GM15510 (cell line): ENCODE results near the gene DNAJC17.

ENCODE experiments used
- POLR2A ChIP-seq: IDR thresholded peaks from 3 replicates; pipeline ENCODE4 v1.6.1; 2011; ENCODE audit warnings: borderline replicate concordance; ENCODE audit not compliant: insufficient read length; ENCODE audit errors: extremely low read depth

Gene DNAJC17

DNA sequence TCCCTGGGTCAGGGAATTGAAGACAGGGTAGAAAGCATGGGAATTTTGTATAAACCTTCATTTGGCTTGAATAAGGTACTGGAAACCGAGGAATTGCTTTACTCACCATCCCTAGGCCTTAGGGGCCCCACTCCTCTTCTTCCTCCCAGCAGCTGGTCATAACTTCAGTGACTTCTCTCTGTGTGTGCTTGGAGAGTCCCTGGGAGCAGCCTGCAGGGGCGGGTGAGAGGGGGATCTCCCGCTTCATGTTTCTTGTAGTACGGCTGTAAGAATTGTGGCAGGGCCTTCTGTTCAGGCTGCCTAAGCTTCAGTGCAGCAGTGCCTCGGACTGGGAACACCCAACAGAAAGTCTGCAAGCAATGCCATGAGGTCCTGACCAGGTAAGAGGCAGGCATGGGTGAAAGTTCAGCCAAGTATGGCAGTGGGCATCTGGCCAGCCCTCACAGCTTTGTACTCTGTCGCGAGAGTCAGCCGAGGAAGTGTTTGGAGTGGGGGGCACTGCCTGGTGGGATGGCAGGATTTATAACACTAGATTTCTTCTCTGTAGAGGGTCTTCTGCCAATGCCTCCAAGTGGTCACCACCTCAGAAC, 1.7 kb upstream of the DNAJC17 start:
- no peak for TF ChIP-seq POLR2A

- TF ChIP-seq POLR2A, result no peak
Measured at GRCh38 chr15:40807888-40808461, 702 bp upstream of the DNAJC17 start.

- TF ChIP-seq POLR2A, result no peak
Measured at GRCh38 chr15:40806672-40807027, 623 bp downstream of the DNAJC17 start.

DNA sequence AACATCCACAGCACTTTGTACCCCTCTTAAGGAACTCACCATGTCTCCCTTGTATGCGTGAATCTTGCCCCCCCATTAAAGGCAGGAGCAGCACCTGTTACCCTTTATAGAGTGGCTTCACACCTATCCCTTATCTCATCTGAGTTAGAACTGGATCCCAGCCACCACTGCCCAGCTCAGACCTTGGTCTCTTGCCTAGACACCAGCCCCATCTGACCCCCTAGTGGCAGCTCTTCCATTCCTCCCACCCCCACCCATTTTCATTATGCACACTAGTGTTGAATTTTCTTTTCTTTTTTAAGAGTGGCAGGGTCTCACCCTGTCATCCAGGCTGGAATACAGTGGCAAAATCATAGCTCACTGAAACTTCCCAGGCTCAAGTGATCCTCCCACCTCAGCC, 3.6 kb downstream of the DNAJC17 start:
- TF ChIP-seq POLR2A, result no peak

- no peak for TF ChIP-seq POLR2A
Measured at GRCh38 chr15:40803076-40803475, 4.2 kb downstream of the DNAJC17 start.

DNA sequence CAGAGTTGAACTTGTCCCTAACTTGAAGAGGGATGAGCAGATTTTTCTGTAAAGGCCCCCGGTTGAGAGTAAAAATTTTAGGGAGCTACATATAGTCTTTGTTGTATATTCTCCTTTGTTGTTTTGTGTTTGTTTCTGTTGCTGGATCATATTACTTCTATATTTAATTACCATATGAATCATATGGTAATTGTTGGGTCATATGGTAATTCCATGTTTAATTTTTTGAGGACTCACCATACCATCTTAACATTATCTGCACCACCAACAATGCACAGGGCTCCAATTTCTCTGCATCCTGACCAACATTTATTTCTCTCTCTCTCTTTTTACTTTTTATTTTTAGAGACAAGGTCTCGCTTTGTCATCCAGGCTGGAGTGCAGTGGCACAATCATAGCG, 7.8 kb downstream of the DNAJC17 start:
- no peak for TF ChIP-seq POLR2A

GRCh38 chr15:40796512-40796911, 10.8 kb downstream of the DNAJC17 start:
- TF ChIP-seq POLR2A, result no peak

DNA sequence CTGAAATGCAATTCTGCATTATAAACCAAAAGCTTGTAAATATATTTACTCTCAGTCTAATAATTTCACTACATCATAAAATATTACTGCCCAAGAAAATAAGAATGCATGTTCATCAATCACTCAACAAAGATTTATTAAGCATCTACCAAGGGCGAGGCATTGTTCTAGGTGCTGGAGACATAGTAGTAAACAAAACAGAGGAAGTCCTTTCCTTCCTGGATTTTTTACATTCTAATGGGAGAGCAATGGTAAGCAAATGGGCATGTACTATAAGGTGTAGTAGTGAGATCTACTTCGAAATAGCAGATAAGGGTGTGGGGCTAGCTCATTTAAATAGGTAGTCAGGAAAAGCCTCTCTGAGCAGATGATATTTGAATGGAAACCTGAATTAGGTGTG, 11.2 kb downstream of the DNAJC17 start:
- TF ChIP-seq POLR2A, result no peak

GRCh38 chr15:40793216-40793989, 13.9 kb downstream of the DNAJC17 start:
- no peak for TF ChIP-seq POLR2A

DNA sequence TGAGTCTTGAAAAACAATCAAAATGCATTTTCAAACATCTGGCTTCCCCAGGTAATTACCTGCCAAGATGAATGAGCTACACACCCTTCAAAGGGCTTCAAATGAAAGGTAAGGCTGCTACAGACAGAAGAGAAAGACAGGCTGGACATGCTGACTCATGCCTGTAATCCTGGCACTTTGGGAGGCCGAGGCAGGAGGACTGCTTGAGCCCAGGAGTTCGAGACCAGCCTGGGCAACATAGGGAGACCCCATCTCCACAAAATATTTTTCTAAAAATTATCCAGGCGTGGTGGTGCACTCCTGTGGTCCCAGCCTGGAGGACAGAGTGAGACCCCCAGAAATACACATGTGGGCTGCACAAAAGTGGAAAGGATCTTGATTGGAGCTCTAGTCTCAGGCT, 14.9 kb downstream of the DNAJC17 start:
- TF ChIP-seq POLR2A, result no peak

DNA sequence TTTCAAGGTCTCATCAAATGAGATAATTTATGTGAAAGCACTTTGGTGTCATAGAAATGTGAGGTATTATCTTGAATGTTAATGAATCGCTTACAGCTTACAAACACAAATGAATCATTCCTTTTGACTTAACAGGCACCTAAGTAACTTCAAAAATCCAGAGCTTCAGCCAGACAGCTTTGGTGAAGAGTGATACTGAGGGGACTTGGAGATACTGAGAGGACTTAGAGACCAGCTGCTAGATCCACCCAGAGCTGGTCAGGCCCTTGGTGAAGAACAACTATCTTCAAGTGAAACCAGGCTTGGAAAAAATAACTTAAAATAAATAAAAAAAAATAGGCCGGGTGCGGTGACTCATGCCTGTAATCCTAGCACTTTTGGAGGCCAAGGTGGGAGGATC, 16.6 kb downstream of the DNAJC17 start:
- no peak for TF ChIP-seq POLR2A

DNA sequence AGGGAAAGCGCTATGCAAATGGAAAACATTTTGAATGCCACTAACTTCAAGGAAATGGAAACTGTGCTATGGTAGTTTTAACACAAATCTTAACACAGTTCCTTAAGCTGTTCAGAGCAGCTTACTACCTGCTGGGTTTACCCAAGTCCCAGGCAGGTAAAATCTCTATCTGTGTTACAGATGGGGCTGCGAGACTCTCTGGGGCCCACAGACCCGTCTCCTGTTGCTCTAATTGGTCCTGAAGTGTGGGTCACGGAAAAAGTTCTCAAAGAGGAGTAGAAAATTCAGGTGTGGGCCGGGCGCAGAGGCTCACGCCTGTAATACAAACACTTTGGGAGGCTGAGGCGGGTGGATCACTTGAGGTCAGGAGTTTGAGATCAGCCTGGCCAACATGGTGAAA, 17.3 kb downstream of the DNAJC17 start:
- TF ChIP-seq POLR2A, result no peak

- TF ChIP-seq POLR2A, result no peak
Measured at GRCh38 chr15:40789119-40789518, 18.2 kb downstream of the DNAJC17 start.

GRCh38 chr15:40787991-40788390, 19.3 kb downstream of the DNAJC17 start:
- no peak for TF ChIP-seq POLR2A

- no peak for TF ChIP-seq POLR2A
Measured at GRCh38 chr15:40787344-40787841, 19.9 kb downstream of the DNAJC17 start.

GRCh38 chr15:40785814-40786213, 21.5 kb downstream of the DNAJC17 start:
- no peak for TF ChIP-seq POLR2A
